Thyroid gland (tissue), 4 donors: ENCODE results near the gene DAPP1.

Source experiments
- CTCF ChIP-seq, 6 experiments: fragments of 200-600 bp in 3 of 6; fragments of 450-650 bp in 3 of 6; sonication (generic) in 3 of 6; IDR thresholded peaks; one replicate each; pipeline ENCODE4 v1.5.1; 2016 to 2019; ENCODE audit warnings: antibody characterized with exemption in 6 of 6, mild to moderate bottlenecking in 2 of 6, inconsistent platforms in 1 of 6, moderate library complexity in 1 of 6
- POLR2A ChIP-seq, 2 donors: fragments of 450-650 bp; IDR thresholded peaks; one replicate each; pipeline ENCODE4 v1.6.1; 2017; ENCODE audit warnings: antibody characterized with exemption in 2 of 2, mild to moderate bottlenecking in 2 of 2, moderate library complexity in 1 of 2

GRCh38 chr4:99821918-99822503 lies 5.4 kb downstream of the DAPP1 start:
- no peak for TF ChIP-seq CTCF (IDR thresholded peaks at IDR 0.05)
- no peak for TF ChIP-seq POLR2A (IDR thresholded peaks at IDR 0.05)
